ENCODE data around the gene KSR1. TPM values are rescaled to one million over a fixed set of nuclear protein-coding genes. Genes with fewer than 3 reads are reported as not detected.

Gene KSR1
- total RNA-seq, 4 donors from 2014 or later = 21.9 to 34.1 (median 29.0) TPM

DNA sequence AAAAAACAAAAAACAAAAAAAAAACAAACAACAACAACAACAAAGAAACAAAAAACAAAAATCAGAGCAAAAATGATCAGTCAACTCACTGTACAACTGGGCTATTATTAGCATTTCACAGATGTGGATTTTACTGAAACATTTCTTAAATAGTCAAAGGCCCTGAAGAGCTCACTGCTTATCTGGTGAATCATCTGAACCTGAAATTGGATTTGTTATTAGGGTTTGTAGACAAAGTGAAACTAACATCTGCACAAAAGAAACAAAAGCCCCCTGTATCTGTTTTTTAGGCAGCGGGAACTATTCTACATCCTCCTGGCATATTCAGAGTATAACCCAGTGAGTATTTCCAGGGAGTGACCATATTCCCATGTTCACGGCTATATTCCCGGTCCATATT lies 32.6 kb upstream of the KSR1 start:
- TF ChIP-seq, protein P1, sequence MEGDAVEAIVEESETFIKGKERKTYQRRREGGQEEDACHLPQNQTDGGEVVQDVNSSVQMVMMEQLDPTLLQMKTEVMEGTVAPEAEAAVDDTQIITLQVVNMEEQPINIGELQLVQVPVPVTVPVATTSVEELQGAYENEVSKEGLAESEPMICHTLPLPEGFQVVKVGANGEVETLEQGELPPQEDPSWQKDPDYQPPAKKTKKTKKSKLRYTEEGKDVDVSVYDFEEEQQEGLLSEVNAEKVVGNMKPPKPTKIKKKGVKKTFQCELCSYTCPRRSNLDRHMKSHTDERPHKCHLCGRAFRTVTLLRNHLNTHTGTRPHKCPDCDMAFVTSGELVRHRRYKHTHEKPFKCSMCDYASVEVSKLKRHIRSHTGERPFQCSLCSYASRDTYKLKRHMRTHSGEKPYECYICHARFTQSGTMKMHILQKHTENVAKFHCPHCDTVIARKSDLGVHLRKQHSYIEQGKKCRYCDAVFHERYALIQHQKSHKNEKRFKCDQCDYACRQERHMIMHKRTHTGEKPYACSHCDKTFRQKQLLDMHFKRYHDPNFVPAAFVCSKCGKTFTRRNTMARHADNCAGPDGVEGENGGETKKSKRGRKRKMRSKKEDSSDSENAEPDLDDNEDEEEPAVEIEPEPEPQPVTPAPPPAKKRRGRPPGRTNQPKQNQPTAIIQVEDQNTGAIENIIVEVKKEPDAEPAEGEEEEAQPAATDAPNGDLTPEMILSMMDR (IDR thresholded peaks at IDR 0.05; ENCODE audit: low read depth) = no peak

DNA sequence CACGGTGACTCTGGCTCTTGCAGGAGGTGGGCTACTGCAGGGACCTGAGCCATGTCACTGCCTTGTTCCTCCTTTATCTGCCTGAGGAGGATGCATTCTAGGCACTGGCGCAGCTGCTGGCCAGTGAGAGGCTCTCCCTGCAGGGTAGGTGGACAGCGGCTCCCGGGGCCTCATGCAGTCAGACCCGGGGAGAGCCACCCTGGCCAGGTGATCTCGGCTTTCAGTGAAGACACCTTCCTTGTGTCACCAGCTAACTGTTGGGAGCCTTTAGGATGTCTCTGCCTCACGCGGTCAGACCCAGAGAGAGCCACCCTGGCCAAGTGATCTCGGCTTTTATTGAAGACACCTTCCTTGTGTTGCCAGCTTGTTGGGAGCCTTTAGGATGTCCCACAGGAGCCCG lies 31.7 kb upstream of the KSR1 start:
- TF ChIP-seq, protein P1 (IDR thresholded peaks at IDR 0.05; ENCODE audit: low read depth) = no peak

DNA sequence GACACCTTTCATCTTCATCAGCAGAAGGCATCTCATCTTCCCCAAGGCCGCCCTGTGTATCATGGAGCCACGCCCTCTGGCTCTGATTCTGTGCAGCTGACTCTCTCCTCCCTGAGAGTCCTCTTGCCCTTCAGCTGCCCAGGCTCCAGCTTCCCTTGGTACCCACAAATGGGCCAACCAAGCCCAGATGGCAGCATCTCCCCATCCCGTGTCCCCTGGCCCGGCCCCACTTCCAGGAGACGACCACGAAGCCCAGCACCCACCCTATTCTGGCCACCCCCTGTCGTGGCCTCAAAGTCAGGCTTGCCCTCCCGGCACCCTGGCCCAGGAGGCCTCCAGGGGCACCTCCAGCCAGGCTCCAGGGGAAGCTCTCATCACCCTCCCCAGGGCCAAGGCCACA lies 31.3 kb upstream of the KSR1 start:
- TF ChIP-seq, protein P1 (IDR thresholded peaks at IDR 0.05; ENCODE audit: low read depth) = no peak

DNA sequence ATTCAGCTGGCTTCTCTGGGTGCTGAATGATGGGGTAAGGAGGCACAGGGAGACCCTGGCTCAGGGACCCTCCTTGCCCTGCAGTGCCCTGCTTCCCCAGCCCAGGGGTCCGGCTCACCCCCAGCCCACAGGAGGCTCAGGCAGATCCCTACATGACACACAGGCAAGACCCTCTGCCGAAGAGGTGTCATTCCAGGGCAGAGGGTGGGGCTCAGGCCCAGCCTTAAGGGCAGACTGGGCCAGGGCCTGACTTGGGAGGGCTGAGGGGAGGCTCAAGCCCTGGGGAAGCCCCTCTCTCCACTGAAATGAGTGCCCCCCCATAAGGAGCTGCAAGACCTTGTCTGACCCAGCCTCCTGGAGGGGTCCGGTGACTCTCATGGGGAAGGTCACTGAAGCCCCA lies 30.3 kb upstream of the KSR1 start:
- TF ChIP-seq, protein P1 (IDR thresholded peaks at IDR 0.05; ENCODE audit: low read depth) = no peak

DNA sequence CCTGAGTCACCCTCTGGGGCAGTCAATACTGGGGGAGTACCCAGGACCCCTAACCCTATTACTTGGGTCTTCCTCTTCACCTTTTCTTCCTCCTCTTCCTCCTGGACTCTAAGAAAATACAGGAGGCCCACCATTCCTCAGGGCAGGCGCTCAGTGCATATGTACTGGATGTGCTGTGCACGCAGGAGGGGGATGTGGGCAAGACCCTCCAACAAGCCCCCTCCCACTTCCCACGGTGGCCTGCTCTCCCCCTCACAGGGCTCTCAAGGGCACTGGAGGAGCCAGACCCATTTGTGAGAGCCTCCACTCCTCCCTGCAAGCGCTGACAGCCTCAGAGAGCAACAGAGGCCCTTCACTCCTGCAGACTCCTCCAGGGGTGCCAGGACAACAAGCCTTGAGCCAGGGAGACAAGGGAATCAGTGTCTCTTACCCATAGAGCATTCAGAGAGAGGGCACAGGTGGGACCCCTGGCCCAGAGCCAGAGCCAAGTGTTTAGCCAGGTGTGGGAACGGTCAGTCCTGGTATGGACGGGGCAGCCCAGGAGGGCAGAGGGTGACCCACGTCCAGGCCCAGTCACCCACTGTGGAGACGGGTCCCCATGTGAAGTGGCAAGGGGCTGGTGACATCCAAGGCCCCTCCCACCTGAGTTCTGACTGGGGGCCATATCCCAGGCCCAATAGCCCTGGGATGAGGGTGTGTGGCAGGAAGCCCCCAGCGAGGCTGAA lies 27.3 kb upstream of the KSR1 start:
- TF ChIP-seq, protein P1 (IDR thresholded peaks at IDR 0.05; ENCODE audit: low read depth) = no peak

DNA sequence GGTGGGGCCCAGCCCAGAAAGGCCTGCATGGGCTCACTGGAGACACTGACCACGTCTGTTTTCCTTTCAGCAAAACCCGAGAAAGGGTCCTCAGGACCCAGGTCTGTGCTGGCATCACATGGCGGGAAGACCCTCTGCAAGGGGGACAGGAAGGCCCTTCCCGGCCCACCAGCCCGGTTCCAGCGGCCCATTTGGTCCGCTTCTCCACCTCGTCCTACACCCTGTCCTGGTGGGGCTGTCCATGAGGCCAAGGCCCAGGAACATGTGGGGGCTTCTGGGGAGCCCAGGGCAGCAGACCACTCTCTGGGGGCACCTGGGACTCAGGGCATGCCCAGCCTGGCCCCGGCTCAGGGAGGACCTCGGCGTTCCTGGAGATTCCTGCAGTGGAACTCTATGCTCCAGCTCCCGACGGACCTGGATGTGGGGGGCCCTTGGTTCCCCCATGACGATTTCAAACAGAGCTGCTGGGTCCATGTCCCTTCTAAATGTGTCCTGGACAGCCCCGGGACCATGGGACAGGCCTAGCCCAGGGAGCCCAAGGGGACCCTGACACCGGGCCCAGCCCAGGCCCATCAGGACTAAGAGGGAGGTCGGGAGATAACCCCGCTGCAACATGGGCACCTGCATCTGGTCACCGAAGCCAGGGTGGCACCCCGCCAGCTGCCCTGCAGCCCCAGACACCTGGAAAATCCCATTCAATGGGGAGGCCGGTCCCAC lies 26.4 kb upstream of the KSR1 start:
- TF ChIP-seq, protein P1 (IDR thresholded peaks at IDR 0.05; ENCODE audit: low read depth) = no peak

DNA sequence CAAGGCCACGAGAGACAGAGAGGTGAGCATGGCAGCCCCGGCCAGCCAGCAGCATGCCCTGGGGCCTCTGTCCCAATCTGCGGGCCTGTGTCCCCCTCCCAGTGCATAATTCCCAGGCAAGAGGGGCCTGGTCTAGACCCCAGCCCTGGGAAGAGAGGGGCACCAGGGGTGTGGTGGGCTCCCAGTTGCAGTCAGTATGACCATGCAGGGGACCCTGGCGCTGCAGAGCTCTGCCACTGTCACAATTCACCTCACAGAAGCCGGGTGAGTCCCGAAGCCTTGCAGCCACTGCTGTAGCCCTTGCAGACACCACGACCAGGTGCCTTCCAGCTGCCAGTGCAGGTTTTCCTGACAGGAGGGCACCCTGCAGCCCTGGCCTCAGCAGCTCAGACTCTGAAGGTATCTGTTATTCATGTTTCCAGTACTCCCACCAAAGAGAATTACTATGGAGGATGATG lies 25.8 kb upstream of the KSR1 start:
- TF ChIP-seq, protein P1 (IDR thresholded peaks at IDR 0.05; ENCODE audit: low read depth) = no peak
